NCI-H345 (cell line): ENCODE data around the gene EFNA5.
"Not testable (repeated sequence)": the region's sequence is repeated elsewhere in the genome, so short reads cannot be mapped to it uniquely, and the experiment has no call there.

Source experiments
- DNase-seq: peaks from one replicate; lab custom pipeline; 2025; lab: John Stamatoyannopoulos, UW

Gene EFNA5

GRCh38 chr5:107517185-107518033 lies 153.3 kb downstream of the EFNA5 start:
- no peak for DNase-seq

DNA sequence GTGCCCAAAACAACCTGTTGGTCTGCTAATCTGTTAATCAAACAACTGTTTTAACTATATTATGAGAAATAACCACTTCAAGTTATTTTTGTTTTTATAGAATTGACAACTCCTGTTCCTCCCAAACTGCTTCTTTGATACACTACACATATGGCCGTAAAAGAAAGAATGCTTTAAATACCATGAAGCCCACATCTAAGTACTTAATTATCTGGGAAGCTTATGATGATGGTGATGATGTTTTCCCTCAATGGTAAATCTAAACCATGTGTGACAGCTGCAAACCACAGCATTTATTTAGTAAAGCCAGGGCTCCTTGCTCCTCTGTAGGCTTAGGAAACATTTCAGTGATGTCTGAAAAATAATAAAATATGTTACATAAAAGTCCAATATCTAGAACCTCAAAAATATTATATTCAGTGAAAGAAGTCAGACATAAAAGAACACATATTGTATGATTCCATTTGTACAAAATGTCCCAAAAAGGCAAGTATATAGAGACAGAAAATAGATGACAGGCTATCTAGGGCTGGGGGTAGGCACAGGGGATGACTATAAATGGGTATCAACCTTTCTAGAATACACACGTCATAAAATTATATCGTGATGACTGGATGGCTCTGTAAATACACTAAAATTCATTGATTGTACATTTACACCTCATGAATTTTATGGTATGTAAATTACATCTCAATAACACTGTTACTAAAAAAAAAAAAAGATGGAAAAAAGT lies 154.1 kb downstream of the EFNA5 start:
- no peak for DNase-seq

DNA sequence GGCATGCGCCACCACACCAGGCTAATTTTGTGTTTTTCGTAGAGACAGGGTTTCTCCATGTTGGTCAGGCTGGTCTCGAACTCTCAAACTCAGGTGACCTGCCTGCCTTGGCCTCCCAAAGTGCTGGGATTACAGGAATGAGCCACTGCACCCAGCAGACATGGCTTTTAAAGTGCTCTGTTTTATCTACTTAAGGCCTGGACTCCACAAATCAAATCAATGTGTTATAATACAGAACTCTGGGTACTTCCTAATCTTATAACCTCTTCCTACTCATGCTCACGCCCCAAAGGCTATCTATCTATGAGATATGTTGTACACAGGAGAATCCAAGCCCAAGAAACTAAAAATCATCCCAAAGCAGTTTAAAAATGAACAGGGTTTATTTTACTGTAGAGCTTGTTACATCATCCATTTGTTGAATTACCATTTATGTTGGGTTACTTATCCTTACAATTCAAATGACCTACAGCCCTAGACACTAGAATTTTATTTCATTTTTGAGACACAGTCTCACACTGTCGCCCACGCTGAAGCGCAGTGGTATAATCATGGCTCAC lies 155.1 kb downstream of the EFNA5 start:
- DNase-seq: no peak

DNA sequence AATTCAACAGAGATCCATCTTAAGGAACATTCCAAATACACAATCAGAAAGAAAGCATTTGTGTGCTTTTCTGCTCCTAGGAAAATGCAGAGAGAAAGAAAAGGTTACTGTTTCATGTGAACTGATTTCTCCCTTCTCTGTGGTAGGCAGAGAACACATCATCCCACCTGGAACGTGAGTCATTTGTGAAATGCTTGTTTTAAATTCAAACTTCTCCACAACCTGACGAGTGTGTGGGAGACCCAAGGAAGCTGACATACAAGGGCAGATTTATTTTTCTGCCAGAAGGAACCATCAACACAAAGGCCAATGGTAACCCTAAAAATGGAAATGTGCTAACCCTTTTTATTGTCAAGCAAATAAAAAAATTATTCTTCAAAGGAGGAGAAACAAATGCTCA lies 156.4 kb downstream of the EFNA5 start:
- no peak for DNase-seq

- DNase-seq: no peak
Observed at GRCh38 chr5:107513337-107514085, 157.2 kb downstream of the EFNA5 start.

GRCh38 chr5:107512029-107512428 lies 158.7 kb downstream of the EFNA5 start:
- DNase-seq: no peak

- DNase-seq: no peak
Observed at GRCh38 chr5:107510125-107510524, 160.6 kb downstream of the EFNA5 start.

DNA sequence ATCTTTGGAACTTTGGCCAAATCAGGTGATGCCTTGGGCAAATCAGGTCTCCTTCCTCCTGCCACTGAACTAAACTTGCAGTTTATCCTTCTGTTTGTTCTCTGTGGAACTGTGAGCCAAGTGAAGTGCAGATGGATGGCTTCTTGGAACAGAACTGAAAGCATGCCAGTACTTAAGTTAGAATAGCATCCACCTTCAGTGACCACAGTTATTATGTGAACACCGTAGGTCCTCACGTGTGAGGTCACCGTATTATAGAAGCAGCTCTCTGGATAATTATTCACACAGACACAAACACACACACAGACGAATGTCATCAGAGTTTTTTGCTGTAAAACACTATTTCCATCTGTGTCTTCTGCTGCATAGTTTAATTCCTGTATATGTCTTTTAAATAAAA lies 162.6 kb downstream of the EFNA5 start:
- no peak for DNase-seq

GRCh38 chr5:107505763-107506534 lies 164.8 kb downstream of the EFNA5 start:
- peak; percentile 58 for DNase-seq

GRCh38 chr5:107504424-107504823 lies 166.3 kb downstream of the EFNA5 start:
- DNase-seq: no peak

GRCh38 chr5:107502676-107503060 lies 168.1 kb downstream of the EFNA5 start:
- peak; percentile 76 for DNase-seq

GRCh38 chr5:107501965-107502675 lies 168.6 kb downstream of the EFNA5 start:
- no peak for DNase-seq

DNA sequence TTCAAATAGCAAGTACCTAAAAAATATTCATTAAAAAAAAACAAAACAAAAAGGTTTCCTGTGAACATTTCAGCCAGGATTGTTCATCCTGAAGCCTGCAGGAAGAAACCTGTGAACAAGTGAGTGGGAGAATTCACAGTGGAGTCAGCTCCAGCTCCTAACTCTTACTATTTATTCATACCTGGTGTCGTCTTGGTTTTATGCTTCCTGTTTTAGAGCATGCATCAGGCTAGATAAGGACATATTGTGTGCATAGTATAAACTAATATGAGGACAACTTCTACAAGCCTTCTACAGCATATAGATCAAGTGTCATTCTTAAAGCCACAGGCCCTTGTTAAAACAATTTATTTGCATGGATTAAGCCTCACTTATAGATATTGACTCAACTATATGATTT lies 169.9 kb downstream of the EFNA5 start:
- DNase-seq: no peak

GRCh38 chr5:107500347-107500746 lies 170.4 kb downstream of the EFNA5 start:
- no peak for DNase-seq

DNA sequence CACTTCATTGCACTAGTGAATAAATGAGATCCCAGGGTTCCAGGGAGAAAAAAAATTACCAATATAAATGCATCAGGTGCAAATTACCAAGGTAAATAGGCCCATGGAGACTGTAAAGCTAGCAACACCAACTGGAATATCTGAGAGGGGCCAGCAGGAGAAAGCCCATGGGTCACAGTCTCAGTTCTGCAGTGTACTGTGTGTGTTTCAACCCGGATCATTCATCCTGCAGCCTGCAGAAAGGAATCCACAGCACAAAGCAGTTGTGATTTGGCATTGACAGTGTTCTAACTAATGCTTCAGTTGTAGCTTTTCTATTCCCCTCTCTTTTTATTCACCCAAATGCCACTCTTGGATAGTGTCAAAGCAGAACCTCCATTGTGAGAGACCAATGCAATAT lies 171.0 kb downstream of the EFNA5 start:
- DNase-seq: no peak

DNA sequence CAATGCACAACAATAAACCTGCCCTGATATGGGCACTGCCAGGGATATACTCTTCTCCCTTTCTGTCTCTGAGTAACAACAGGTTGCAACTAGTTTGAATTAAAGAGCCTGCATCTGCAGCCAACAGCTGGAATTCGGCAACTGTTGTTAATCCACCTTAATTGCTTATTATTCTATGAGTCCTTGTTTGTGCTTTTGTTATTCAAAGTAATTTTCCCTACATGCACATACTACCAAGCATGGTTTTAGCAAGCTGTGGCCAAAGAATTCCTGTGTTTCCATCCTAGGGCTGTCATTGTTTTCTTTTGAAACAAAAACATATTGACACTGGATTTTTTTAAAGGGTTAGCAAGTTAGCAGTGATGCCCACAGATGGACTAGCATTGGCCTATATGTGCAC lies 171.5 kb downstream of the EFNA5 start:
- DNase-seq: no peak

GRCh38 chr5:107496466-107496865 lies 174.3 kb downstream of the EFNA5 start:
- no peak for DNase-seq

GRCh38 chr5:107494129-107494528 lies 176.6 kb downstream of the EFNA5 start:
- not testable (repeated sequence) for DNase-seq

- DNase-seq: no peak
Observed at GRCh38 chr5:107487056-107487542, 183.6 kb downstream of the EFNA5 start.

GRCh38 chr5:107486489-107486888 lies 184.2 kb downstream of the EFNA5 start:
- no peak for DNase-seq

- DNase-seq: no peak
Observed at GRCh38 chr5:107485184-107485583, 185.6 kb downstream of the EFNA5 start.
